HG03432 (cell line): ENCODE results near the gene CAPN3.
"Not testable (repeated sequence)": the region's sequence is repeated elsewhere in the genome, so short reads cannot be mapped to it uniquely, and the experiment has no call there.

Experiments
- ATAC-seq: cut with Tn5 transposase; IDR thresholded peaks from one replicate; pipeline ENCODE4 v1.9.1; 2021; ENCODE audit warnings: mild to moderate bottlenecking, moderate library complexity; ENCODE audit not compliant: unreplicated experiment

The CAPN3 gene

GRCh38 chr15:42359249-42359648 lies at the start of gene CAPN3:
TSS of gene CAPN3 (plus strand) at chr15:42359501. CDS start at chr15:42359806, 305 bp downstream.
- ATAC-seq: no peak

DNA sequence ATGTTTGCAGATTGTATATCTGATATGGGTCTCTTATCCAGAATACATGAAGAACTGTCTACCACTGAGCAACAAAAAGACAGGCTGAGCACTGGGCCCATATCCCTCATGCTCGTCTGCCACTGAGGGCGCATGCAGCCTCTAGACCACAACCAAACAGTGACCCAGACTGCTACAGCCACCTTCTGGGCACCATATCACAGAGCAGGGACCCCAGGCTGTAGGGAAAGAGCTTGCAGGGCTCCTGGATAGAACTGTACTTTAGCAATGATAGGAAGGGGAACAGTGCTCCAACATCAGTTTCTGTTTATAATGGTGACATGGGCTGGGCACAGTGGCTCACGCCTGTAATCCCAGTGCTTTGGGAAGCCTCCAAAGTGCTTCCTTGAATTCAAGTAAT lies 45.8 kb upstream of the CAPN3 start:
- ATAC-seq: no peak

DNA sequence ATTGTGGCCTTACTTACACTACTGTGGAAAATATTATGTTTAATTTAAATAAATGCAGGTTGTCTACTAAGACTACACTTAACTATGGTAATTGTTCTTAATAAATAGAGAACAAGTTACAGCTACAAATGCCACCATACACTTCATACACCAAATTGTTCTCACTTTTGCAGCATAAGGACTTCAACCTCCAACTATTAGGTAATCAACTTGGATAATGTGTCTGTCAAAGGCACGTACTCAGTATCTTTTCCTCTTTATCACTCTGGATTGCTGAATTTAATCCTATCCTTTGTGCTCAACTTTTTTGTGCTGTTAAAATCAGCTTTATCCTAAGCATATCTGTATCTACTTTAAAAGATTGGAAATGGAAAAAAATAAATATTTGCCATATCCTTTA lies 44.5 kb upstream of the CAPN3 start:
- no peak for ATAC-seq

GRCh38 chr15:42315521-42315920 lies 43.8 kb upstream of the CAPN3 start:
- ATAC-seq: no peak

DNA sequence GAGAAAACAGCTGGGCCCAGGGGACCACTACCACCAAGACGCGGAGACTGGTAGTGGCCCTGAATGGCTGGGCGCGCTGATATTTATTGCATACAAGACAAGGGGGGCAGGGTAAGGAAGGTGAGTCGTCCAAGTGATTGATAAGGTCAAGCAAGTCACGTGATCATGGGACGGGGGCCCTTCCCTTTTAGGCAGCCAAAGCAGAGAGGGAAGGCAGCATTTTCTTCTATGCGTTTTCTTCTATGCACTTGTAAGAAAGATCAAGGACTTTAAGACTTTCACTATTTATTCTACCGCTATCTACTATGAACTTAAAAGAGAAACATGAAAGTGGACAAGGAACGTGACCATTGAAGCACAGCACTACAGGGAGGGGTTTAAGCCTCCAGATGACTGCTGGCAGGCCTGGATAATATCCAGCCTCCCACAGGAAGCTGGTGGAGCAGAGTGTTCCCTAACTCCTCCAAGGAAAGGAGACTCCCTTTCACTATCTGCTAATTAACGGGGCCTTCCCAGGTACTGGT lies 43.0 kb upstream of the CAPN3 start:
- not testable (repeated sequence) for ATAC-seq

GRCh38 chr15:42319206-42319605 lies 40.1 kb upstream of the CAPN3 start:
- no peak for ATAC-seq

DNA sequence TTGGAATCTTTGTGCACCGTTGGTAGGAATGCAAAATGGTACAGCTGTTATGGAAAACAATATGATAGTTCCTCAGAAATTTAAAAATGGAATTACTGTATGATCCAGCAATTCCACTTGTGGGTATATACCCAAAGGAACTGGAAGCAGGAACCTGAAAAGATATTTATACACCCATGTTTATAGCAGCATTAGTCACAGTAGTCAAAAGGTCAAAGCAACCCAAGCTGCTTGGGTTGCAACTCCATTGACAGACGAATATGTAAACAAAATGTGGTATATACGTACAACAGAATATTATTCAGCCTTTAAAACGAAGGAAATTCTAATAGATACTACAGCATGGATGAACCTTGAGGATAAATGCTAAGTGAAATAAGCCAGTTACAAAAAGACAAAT lies 35.0 kb upstream of the CAPN3 start:
- no peak for ATAC-seq

DNA sequence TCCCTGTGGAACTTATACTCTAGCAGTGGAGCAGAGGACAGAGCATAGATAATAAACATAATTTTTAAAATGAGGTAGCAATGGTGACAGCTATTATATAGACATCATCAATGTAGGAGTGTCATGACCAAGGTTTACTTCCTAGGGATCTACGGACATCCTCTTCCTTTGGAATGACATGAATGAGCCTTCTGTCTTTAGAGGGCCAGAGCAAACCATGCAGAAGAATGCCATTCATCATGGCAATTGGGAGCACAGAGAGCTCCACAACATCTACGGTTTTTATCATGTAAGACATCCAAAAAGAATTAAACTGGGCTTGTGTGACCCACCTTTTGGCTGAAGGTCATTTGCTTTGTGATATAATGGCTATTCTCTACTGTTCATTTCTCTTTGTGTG lies 30.1 kb upstream of the CAPN3 start:
- no peak for ATAC-seq

GRCh38 chr15:42329992-42330391 lies 29.3 kb upstream of the CAPN3 start:
- ATAC-seq: no peak

GRCh38 chr15:42331235-42331634 lies 28.1 kb upstream of the CAPN3 start:
- ATAC-seq: no peak

DNA sequence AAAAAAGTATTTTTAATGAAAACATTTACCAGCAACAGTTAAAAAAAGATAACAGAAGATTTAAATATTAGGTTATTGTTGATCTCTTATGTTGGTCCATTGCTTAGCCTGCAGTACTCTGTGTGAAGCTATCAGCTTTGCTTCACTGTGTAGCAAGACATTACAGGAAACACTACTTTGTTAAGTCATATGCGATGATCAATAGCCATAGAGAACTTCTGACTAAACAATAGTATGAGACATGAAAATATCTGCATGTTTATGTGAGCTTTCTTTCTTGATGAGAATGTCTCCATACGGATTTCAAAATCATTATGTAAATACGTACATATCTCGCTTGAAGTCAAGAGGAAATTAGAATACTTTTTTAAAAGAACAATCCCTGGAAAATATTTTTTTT lies 27.0 kb upstream of the CAPN3 start:
- ATAC-seq: no peak

- ATAC-seq: no peak
These were observed 24.2 kb upstream of the CAPN3 start for GRCh38 chr15:42335074-42335473.

GRCh38 chr15:42336650-42337049 lies 22.7 kb upstream of the CAPN3 start:
- ATAC-seq: not testable (repeated sequence)

GRCh38 chr15:42337104-42337503 lies 22.2 kb upstream of the CAPN3 start:
- not testable (repeated sequence) for ATAC-seq

- ATAC-seq: no peak
These were observed 20.8 kb upstream of the CAPN3 start for GRCh38 chr15:42338500-42338899.

DNA sequence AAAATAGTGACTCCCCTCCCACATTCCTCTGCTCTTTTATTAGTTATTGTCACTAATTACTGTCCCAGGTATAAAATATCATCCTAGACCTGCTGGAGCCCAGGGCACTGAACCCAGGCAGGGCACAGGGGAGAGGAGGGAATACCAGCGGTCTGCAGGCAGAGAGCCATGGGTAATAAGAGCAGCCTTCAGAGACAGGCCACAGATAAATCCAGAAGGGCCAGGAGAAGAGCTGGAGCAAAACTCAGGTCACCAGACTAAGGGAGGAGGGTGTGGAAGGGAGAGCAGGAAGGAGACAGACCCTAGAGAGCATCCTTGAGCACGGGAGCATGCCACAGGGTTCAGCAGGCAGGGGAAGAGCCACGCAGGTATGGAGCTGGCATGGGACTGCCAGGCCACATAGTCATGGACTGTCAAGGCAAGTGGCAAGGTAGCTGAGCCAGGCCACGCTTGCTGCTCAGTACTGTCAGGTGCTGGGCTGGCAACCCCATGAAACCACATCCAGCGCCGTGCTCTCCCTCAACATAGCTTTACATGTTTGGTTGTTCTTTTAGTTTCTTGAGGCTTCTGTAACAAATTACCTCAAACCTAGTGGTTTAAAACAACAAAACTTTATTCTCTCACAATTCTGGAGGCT lies 15.6 kb upstream of the CAPN3 start:
- ATAC-seq: no peak

DNA sequence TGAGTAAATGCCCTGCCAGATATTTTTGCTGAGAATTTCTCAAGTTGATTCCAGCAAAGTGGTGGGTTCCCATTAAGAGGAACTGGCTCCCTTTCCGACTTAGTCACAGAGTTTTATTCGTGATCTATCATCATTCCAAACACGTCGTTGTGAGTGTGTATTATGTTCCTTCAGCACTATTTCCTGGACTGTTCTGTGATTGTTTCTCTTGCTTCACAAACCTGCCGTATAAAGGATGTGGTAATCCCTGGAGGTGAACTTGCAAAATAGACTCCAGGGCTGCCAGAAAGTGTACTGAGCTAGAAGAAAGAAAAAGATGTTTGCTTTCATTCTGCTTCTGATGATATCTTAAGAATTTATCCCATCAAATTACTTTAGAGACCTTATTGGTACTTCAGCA lies 14.5 kb upstream of the CAPN3 start:
- no peak for ATAC-seq

- ATAC-seq: no peak
These were observed 13.8 kb upstream of the CAPN3 start for GRCh38 chr15:42345504-42345903.

DNA sequence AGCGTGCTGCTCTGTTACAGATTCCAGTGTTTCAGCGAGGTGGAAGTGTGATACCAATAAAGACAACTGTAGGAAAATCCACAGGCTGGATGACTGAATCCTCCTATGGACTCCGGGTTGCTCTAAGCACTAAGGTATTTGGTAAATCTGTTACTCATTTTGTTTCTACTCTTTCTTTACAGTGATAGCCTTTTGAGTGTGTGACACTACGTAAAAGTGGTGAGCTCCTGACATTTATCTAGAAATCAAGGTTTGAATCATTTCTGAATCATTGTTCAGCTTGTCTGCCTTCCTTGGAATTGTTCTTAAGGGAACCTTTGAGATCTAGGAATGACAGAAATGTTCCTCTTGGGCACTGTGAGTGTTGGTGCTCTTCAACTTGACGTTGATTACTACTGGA lies 11.2 kb upstream of the CAPN3 start:
- no peak for ATAC-seq

- ATAC-seq: no peak
These were observed 10.1 kb upstream of the CAPN3 start for GRCh38 chr15:42349186-42349585.

- ATAC-seq: no peak
These were observed 6.9 kb upstream of the CAPN3 start for GRCh38 chr15:42352401-42352800.

DNA sequence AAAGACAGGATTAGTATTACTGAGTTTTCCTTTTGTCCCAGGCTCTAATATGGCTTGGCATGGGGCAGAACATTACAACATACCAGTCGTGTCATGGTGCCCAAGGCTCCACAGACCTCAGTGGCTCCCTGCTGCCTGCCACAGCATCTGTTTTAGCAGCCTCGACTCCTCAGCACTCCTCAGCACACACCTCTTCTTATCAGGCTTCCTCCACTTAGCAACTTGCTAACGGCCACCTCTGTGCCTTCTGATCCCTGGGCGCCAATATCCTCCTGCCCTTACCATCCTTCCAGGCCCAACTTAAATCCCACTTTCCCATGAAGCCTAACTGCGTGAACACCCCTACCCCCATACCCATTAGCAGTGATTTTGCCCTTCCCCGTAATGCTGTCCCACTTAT lies 6.2 kb upstream of the CAPN3 start:
- ATAC-seq: no peak

DNA sequence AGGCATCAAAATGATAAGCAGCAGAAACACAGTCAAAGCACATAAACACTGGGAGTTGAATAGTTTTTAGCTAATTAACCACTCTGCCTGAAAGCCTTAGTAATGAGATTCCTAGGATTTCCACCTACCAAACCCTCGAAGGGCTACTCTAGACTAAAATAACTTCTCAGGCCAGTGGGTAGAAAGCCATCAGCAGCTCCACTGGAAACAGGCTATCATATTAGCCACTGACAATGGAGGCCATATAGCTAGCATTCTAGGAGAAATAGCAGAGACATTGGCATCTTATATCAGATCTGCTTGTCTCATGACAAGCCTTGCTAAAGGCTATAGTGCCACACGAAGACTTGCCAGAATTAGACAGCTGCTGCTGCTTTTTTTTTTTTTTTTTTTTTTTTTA lies 4.5 kb upstream of the CAPN3 start:
- no peak for ATAC-seq
